Trophoblast cell (in vitro differentiated cells and primary cell): ENCODE results near the gene NPHS1.

Experiments
- DNase-seq, 2 donors: peaks; one replicate each; pipeline ENCODE4 v3.0.0-alpha.2; 2016
- H2AFZ ChIP-seq: 2 replicates; pipeline ENCODE4 v1.6.1; 2013; ENCODE audit warnings: low read length, moderate library complexity, mild to moderate bottlenecking; ENCODE audit not compliant: insufficient read depth, poor library complexity
- H2AK5ac ChIP-seq: 2 replicates; pipeline ENCODE4 v1.6.1; 2013; ENCODE audit warnings: mild to moderate bottlenecking, low read length
- H2BK120ac ChIP-seq: 2 replicates; pipeline ENCODE4 v1.6.1; 2013; ENCODE audit warnings: low read length, mild to moderate bottlenecking, moderate library complexity; ENCODE audit not compliant: insufficient read depth, poor library complexity
- H2BK12ac ChIP-seq: 2 replicates; pipeline ENCODE4 v1.6.1; 2013; ENCODE audit warnings: mild to moderate bottlenecking, low read length, moderate library complexity
- H2BK5ac ChIP-seq: 2 replicates; pipeline ENCODE4 v1.6.1; 2013; ENCODE audit warnings: low read length, low read depth, moderate library complexity, mild to moderate bottlenecking; ENCODE audit not compliant: poor library complexity
- H3K14ac ChIP-seq: 2 replicates; pipeline ENCODE4 v1.6.1; 2013; ENCODE audit warnings: mild to moderate bottlenecking, low read length
- H3K18ac ChIP-seq: 2 replicates; pipeline ENCODE4 v1.6.1; 2013; ENCODE audit warnings: mild to moderate bottlenecking, low read length
- H3K23ac ChIP-seq: 2 replicates; pipeline ENCODE4 v1.6.1; 2013; ENCODE audit warnings: low read length
- H3K27ac ChIP-seq: 2 replicates; pipeline ENCODE4 v1.5.1; 2013; ENCODE audit warnings: low read depth, mild to moderate bottlenecking, inconsistent platforms, low read length, moderate library complexity
- H3K27me3 ChIP-seq: 2 replicates; pipeline ENCODE4 v1.6.1; 2013; ENCODE audit warnings: inconsistent platforms, mild to moderate bottlenecking, low read length, moderate library complexity; ENCODE audit not compliant: insufficient read depth
- H3K36me3 ChIP-seq, 2 experiments: 1 replicate in 1 of 2; 2 replicates in 1 of 2; pipeline ENCODE4 v1.6.1; 2013; ENCODE audit warnings: low read length in 2 of 2, mild to moderate bottlenecking in 2 of 2, moderate library complexity in 1 of 2; ENCODE audit not compliant: insufficient read depth in 2 of 2, control insufficient read depth in 1 of 2
- H3K4ac ChIP-seq: 2 replicates; pipeline ENCODE4 v1.6.1; 2013; ENCODE audit warnings: low read depth, mild to moderate bottlenecking, low read length, moderate library complexity
- H3K4me1 ChIP-seq, 2 experiments: 1 replicate in 1 of 2; 2 replicates in 1 of 2; pipeline ENCODE4 v1.6.1; 2013; ENCODE audit warnings: low read length in 2 of 2, mild to moderate bottlenecking in 2 of 2, moderate library complexity in 1 of 2; ENCODE audit not compliant: insufficient read depth in 2 of 2, control insufficient read depth in 1 of 2
- H3K4me2 ChIP-seq: 2 replicates; pipeline ENCODE4 v1.6.1; 2013; ENCODE audit warnings: inconsistent platforms, mild to moderate bottlenecking, low read length, moderate library complexity
- H3K4me3 ChIP-seq: 2 replicates; pipeline ENCODE4 v1.5.1; 2013; ENCODE audit warnings: mild to moderate bottlenecking, low read depth, low read length, inconsistent platforms
- H3K79me1 ChIP-seq: one replicate; pipeline ENCODE4 v1.6.1; 2013; ENCODE audit warnings: low read length
- H3K79me2 ChIP-seq: 2 replicates; pipeline ENCODE4 v1.6.1; 2013; ENCODE audit warnings: low read length, mild to moderate bottlenecking; ENCODE audit not compliant: control insufficient read depth, insufficient read depth, poor library complexity
- H3K9ac ChIP-seq: 2 replicates; pipeline ENCODE4 v1.6.1; 2013; ENCODE audit warnings: mild to moderate bottlenecking, low read length
- H3K9me3 ChIP-seq: 2 replicates; pipeline ENCODE4 v1.6.1; 2013; ENCODE audit warnings: low read depth, mild to moderate bottlenecking, control low read depth, inconsistent platforms, low read length; ENCODE audit not compliant: insufficient read depth
- H4K12ac ChIP-seq: 2 replicates; pipeline ENCODE4 v1.6.1; 2013; ENCODE audit warnings: low read depth, mild to moderate bottlenecking, low read length, moderate library complexity
- H4K8ac ChIP-seq: 2 replicates; pipeline ENCODE4 v1.6.1; 2013; ENCODE audit warnings: low read depth, mild to moderate bottlenecking, low read length, moderate library complexity
- H4K91ac ChIP-seq: one replicate; pipeline ENCODE4 v1.6.1; 2013; ENCODE audit warnings: low read depth, mild to moderate bottlenecking, low read length, moderate library complexity
- WGBS: extraction: QIAGEN DNeasy Blood & Tissue Kit; methylation state at CpG from one replicate; pipeline ENCODE4 v1.1.7; 2013; ENCODE audit warnings: missing lambda C conversion rate; ENCODE audit not compliant: insufficient read length, insufficient coverage; ENCODE audit errors: extremely low coverage; 5-methylcytosine and 5-hydroxymethylcytosine counted together

Gene NPHS1

GRCh38 chr19:35898499-35898809 lies 46.1 kb upstream of the NPHS1 start:
- H3K23ac ChIP-seq, result no peak overlapping the region
- H4K91ac ChIP-seq, result peak overlapping the region; percentile 70
- H3K9ac ChIP-seq, result no peak overlapping the region
- H2BK120ac ChIP-seq, result no peak overlapping the region
- peaks cover 8% of the 10 kb centered on the region for H3K79me2 ChIP-seq
- peak overlapping the region; percentile 13 for H2AK5ac ChIP-seq
- H3K4me1 ChIP-seq, result peaks cover 11 to 22% of the 10 kb centered on the region in 2 experiments
- peak overlapping the region; percentile 69 for H2AFZ ChIP-seq
- H4K8ac ChIP-seq, result peak overlapping the region; percentile 62
- peak overlapping the region; percentile 58 for H4K12ac ChIP-seq
- peaks cover 13% of the 10 kb centered on the region for H3K79me1 ChIP-seq
- peak overlapping the region; percentile 66 for H3K14ac ChIP-seq
- H3K27ac ChIP-seq, result no peak overlapping the region
- H3K27me3 ChIP-seq, result no peaks in the 10 kb centered on the region
- H2BK5ac ChIP-seq, result peak overlapping the region; percentile 42
- H3K18ac ChIP-seq, result peak overlapping the region; percentile 25
- peak overlapping the region; percentile 89 for H3K4me3 ChIP-seq
- no CpG with 5 or more reads among the region's 17 CpGs for WGBS
- peak overlapping the region; percentile 46 for H3K4ac ChIP-seq
- no peaks in the 10 kb centered on the region for H3K9me3 ChIP-seq
- DNase-seq, result no peak
- H3K4me2 ChIP-seq, result peak overlapping the region; percentile 99
- H2BK12ac ChIP-seq, result no peak overlapping the region
- peaks cover 27 to 38% of the 10 kb centered on the region in 2 experiments for H3K36me3 ChIP-seq

- H4K8ac ChIP-seq, result no peak overlapping the region
- no peak overlapping the region for H3K14ac ChIP-seq
- H4K91ac ChIP-seq, result no peak overlapping the region
- no peak overlapping the region for H2AFZ ChIP-seq
- peaks cover 27 to 39% of the 10 kb centered on the region in 2 experiments for H3K36me3 ChIP-seq
- WGBS, result no CpG with 5 or more reads among the region's 13 CpGs
- no peak overlapping the region for H3K4me3 ChIP-seq
- H3K9ac ChIP-seq, result no peak overlapping the region
- H3K79me2 ChIP-seq, result peaks cover 8% of the 10 kb centered on the region
- H3K4me2 ChIP-seq, result peak overlapping the region; percentile 99
- peaks cover 6 to 18% of the 10 kb centered on the region in 2 experiments for H3K4me1 ChIP-seq
- H3K27ac ChIP-seq, result no peak overlapping the region
- H3K27me3 ChIP-seq, result no peaks in the 10 kb centered on the region
- no peak overlapping the region for H2BK120ac ChIP-seq
- H2BK12ac ChIP-seq, result no peak overlapping the region
- no peak overlapping the region for H3K4ac ChIP-seq
- peaks cover 13% of the 10 kb centered on the region for H3K79me1 ChIP-seq
- no peaks in the 10 kb centered on the region for H3K9me3 ChIP-seq
- peak overlapping the region; percentile 0 for H4K12ac ChIP-seq
- H2AK5ac ChIP-seq, result no peak overlapping the region
- H3K18ac ChIP-seq, result peak overlapping the region; percentile 7
- DNase-seq, result no peak
- H3K23ac ChIP-seq, result no peak overlapping the region
- H2BK5ac ChIP-seq, result no peak overlapping the region
Measured at GRCh38 chr19:35897706-35898451, 45.6 kb upstream of the NPHS1 start.

GRCh38 chr19:35896643-35897040 lies 44.3 kb upstream of the NPHS1 start:
- Histone ChIP-seq H3K9me3 (no peaks in the 10 kb centered on the region), H4K8ac (no peak overlapping the region), H3K4me3 (no peak overlapping the region), H3K23ac (no peak overlapping the region), H2BK12ac (no peak overlapping the region), H3K79me2 (peaks cover 8% of the 10 kb centered on the region), H3K9ac (no peak overlapping the region), H2AK5ac (no peak overlapping the region), H3K4ac (no peak overlapping the region), H2BK120ac (no peak overlapping the region), H3K36me3 (peaks cover 30 to 43% of the 10 kb centered on the region in 2 experiments), H3K18ac (no peak overlapping the region), H3K27ac (no peak overlapping the region), H4K91ac (no peak overlapping the region), H3K79me1 (peaks cover 13% of the 10 kb centered on the region), H3K27me3 (no peaks in the 10 kb centered on the region), H4K12ac (no peak overlapping the region), H3K4me1 (peaks cover 5 to 14% of the 10 kb centered on the region in 2 experiments), H2AFZ (no peak overlapping the region), H2BK5ac (no peak overlapping the region), H3K14ac (no peak overlapping the region), H3K4me2 (no peak overlapping the region)
- DNase-seq, result no peak
- no CpG with 5 or more reads among the region's 13 CpGs for WGBS

GRCh38 chr19:35895911-35896642 lies 43.8 kb upstream of the NPHS1 start:
- Histone ChIP-seq H3K18ac (no peak overlapping the region), H3K27me3 (no peaks in the 10 kb centered on the region)

More at GRCh38 chr19:35895911-35896642, 43.8 kb upstream of the NPHS1 start:
- peaks cover 13% of the 10 kb centered on the region for H3K79me1 ChIP-seq
- no peak overlapping the region for H4K91ac ChIP-seq
- H2BK5ac ChIP-seq, result no peak overlapping the region
- H3K23ac ChIP-seq, result no peak overlapping the region
- H3K27ac ChIP-seq, result no peak overlapping the region
- no peak overlapping the region for H4K12ac ChIP-seq
- WGBS, result no CpG with 5 or more reads among the region's 21 CpGs
- no peak overlapping the region for H2BK120ac ChIP-seq
- peaks cover 8% of the 10 kb centered on the region for H3K79me2 ChIP-seq
- no peaks in the 10 kb centered on the region for H3K9me3 ChIP-seq
- H3K14ac ChIP-seq, result no peak overlapping the region
- H2AK5ac ChIP-seq, result no peak overlapping the region
- H3K4me2 ChIP-seq, result no peak overlapping the region
- peaks cover 3 to 9% of the 10 kb centered on the region in 2 experiments for H3K4me1 ChIP-seq
- H2AFZ ChIP-seq, result no peak overlapping the region
- no peak overlapping the region for H4K8ac ChIP-seq
- H2BK12ac ChIP-seq, result no peak overlapping the region
- no peak overlapping the region for H3K9ac ChIP-seq
- peak overlapping the region; percentile 10 for H3K4me3 ChIP-seq
- no peak for DNase-seq
- H3K4ac ChIP-seq, result no peak overlapping the region
- peaks cover 30 to 46% of the 10 kb centered on the region in 2 experiments for H3K36me3 ChIP-seq
